WERI-Rb-1 (cell line): ENCODE data around the gene ZNF273.

Experiments used
- DNase-seq: peaks from one replicate; pipeline ENCODE4 v3.0.0-alpha.2; 2020
- H3K27ac ChIP-seq: fragments of 250-450 bp; sonication (Bioruptor Pico); 2 replicates; pipeline ENCODE4 v1.5.1; 2020; ENCODE audit warnings: mild to moderate bottlenecking, moderate library complexity
- H3K27me3 ChIP-seq: fragments of 250-450 bp; sonication (Bioruptor Pico); 2 replicates; pipeline ENCODE4 v1.5.1; 2021; ENCODE audit warnings: mild to moderate bottlenecking, low read depth, moderate library complexity; ENCODE audit not compliant: insufficient read depth, severe bottlenecking
- H3K36me3 ChIP-seq: fragments of 250-450 bp; sonication (Bioruptor Pico); 2 replicates; pipeline ENCODE4 v1.5.1; 2020; ENCODE audit warnings: mild to moderate bottlenecking, moderate library complexity
- H3K4me3 ChIP-seq: 2 replicates; pipeline ENCODE4 v1.5.1; 2011; ENCODE audit warnings: low read depth, mild to moderate bottlenecking, control low read depth, low read length
- H3K9me3 ChIP-seq: fragments of 250-450 bp; sonication (Bioruptor Pico); 2 replicates; pipeline ENCODE4 v1.5.1; 2021; ENCODE audit warnings: mild to moderate bottlenecking, moderate library complexity; ENCODE audit not compliant: severe bottlenecking
- TF ChIP-seq, protein P1 (sequence below): IDR thresholded peaks from 2 replicates; pipeline ENCODE4 v1.5.1; 2011; ENCODE audit warnings: low read depth, mild to moderate bottlenecking, control low read depth, inconsistent platforms, low read length

ZNF273 gene

DNA sequence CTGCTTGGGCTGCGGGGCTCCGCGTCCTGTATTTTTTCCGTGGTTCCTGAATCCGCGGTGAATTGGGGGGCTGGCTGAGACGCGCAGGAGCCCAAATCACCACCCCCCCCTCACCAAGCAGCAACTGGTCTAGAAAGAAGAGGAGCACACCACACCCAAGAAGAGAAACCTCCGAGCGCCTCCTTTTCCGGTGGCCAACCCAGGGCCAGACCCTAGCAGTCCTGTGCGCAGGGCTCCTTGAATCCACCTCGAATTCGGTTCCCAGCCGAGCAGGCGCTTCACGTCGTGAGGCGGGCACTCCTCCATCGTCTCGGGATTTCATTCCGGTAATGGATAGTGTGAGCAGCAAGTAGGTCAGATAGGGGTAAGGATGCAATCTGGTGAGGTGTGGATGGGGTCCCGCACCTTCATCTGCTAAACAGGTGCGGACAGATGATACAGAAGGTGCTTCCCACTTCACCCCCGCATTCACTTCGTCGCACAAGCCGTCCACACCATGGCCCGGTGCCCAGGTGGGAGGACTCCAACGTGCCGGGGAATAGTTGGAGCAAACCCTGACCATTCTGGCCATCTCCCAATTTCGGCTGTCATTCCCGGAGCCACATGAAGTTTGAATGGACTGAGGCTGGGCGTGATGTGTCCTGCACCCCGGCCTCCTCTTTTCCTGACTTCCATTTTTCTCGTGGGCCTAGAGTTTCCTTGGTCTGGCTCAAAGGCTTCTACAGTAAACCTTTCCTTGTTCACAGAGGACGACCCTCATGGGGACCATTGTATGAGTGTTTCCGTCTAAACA is 19.8 kb upstream of the ZNF273 start:
- TF ChIP-seq, protein P1, sequence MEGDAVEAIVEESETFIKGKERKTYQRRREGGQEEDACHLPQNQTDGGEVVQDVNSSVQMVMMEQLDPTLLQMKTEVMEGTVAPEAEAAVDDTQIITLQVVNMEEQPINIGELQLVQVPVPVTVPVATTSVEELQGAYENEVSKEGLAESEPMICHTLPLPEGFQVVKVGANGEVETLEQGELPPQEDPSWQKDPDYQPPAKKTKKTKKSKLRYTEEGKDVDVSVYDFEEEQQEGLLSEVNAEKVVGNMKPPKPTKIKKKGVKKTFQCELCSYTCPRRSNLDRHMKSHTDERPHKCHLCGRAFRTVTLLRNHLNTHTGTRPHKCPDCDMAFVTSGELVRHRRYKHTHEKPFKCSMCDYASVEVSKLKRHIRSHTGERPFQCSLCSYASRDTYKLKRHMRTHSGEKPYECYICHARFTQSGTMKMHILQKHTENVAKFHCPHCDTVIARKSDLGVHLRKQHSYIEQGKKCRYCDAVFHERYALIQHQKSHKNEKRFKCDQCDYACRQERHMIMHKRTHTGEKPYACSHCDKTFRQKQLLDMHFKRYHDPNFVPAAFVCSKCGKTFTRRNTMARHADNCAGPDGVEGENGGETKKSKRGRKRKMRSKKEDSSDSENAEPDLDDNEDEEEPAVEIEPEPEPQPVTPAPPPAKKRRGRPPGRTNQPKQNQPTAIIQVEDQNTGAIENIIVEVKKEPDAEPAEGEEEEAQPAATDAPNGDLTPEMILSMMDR: no peak
- Histone ChIP-seq H3K36me3 (no peaks in the 10 kb centered on the region), H3K9me3 (peaks cover 33% of the 10 kb centered on the region), H3K4me3 (no peak overlapping the region), H3K27ac (no peak overlapping the region), H3K27me3 (no peaks in the 10 kb centered on the region)
- DNase-seq: no peak

DNA sequence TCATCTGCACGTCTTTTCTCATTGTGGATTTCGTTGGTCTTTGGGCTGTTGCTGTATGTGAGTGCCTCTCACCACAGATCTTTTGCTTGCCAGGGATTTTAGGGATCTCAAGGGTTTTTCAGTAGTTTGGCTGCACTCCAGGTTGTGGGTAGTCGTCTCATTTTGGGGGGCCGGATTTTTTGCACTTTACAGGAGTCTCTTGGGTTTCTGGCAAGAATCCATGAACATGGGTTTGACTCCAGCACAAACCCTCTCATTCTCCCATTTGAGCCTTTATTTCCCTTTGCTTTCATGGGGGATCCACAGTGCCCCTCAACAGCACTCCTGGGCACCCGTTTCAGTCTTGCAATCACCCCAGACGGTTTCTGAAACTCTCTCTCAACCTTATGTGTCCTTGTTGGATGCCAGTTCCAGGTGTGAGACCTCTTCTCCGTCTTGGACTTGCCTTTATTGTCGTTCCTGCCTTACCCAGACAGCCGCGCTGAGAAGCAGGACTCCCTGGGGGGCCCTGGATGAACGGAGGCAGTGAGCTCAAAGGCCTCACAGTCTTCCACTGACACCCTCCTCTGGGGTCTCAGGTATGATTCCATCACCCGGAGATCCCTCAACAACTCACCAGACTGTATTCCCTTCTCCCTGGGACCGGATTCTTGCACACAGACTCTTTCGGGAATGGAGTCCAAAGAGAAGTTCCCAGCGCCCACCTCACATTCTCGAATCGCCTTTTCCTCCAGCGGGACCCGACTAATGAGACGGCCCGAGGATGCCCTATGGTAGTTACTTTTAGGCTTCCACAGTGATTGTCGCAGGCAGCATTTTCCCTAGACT is 18.8 kb upstream of the ZNF273 start:
- DNase-seq: no peak
- TF ChIP-seq, protein P1: no peak
- H3K36me3 ChIP-seq: no peaks in the 10 kb centered on the region
- peaks cover 33% of the 10 kb centered on the region for H3K9me3 ChIP-seq
- no peaks in the 10 kb centered on the region for H3K27me3 ChIP-seq
- no peak overlapping the region for H3K27ac ChIP-seq
- H3K4me3 ChIP-seq: no peak overlapping the region

DNA sequence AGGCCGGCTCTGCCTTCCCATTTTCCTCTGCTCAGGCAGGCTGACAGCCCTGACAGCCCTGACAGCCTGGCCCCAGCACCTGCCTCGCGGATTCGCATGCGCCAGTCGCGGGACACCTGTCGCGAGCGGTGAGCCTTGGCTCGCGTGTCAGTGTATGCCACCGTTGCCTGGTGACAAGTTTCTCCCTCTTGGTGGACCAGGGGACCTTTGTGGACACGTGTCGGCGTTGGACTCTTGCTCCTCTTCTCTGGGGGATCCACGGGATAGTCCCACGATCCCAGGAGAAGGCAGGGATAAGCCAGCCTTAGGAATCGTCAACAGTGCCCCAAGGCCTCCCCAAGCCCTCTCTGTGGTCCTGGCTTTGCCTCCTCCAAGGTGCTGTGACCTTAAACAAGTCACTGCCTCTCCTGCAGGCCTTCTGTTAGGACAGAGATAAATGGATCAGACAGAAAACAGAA is 18.1 kb upstream of the ZNF273 start:
- Histone ChIP-seq H3K36me3 (no peaks in the 10 kb centered on the region), H3K9me3 (peaks cover 27% of the 10 kb centered on the region), H3K27me3 (no peaks in the 10 kb centered on the region), H3K4me3 (no peak overlapping the region), H3K27ac (no peak overlapping the region)
- no peak for DNase-seq
- TF ChIP-seq, protein P1: no peak

DNA sequence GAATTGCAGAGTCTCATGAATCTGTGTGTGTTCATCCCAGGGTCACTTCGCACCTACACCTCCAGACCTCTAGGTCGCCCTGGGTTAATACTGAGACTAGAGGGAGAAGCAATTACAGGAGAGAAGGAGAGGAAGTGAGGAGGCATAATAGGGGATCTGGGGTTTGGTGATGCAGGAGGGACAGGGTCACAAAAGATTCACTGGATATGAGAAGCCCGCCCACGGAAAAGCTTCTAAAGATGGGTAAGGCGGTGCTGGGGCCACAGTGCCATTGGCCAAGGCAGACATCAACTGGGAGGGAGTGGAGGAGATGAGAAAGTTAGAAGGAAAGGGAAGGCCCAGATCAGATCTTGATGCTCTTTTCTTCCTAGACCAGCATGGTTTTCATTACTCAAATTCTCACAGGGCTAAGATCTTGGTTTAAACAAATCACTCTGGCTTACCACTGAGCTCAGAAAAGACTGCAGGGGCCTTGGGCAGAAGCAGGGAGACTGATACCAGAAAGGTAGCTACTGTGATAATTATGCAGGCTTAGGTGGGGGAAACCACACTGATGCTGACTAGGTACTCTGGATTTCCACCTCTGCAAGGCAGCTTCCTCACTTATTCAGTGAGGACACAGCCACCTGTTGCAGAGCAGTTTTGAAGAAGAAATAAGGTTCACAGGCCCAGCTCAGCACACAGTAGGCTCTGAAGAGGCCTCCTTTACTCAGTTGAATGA is 17.4 kb upstream of the ZNF273 start:
- TF ChIP-seq, protein P1: no peak
- DNase-seq: no peak
- Histone ChIP-seq H3K36me3 (no peaks in the 10 kb centered on the region), H3K9me3 (peaks cover 23% of the 10 kb centered on the region), H3K27ac (no peak overlapping the region), H3K4me3 (no peak overlapping the region), H3K27me3 (no peaks in the 10 kb centered on the region)

DNA sequence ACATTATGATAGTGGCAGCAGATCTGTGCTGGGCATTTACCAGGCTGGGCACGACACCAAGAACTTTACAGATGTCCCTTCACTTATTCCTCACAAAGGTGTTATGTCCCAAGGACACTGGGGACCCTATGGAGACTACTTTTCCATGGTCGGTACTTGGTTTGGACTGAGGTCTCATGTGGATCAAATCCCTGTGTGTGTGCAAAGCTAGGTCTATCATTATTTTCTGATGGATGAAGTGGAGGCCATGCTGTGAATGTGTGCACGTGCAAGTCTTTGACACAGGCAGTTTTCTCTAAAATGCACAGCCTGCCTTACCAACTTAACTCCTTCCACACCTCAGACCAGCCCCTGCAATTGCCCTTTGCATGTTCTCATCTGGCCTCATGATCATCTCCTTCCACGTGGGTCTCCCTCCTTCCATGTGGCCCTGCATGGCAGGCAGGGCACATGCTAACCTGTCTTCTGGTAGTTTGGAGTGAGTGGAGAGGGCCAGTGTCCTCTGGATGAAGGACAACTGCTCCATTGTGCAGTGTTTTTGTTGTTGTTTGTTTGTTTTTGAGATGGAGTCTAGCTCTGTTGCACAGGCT is 16.0 kb upstream of the ZNF273 start:
- TF ChIP-seq, protein P1: no peak
- H3K4me3 ChIP-seq: no peak overlapping the region
- H3K27ac ChIP-seq: no peak overlapping the region
- no peaks in the 10 kb centered on the region for H3K36me3 ChIP-seq
- peaks cover 13% of the 10 kb centered on the region for H3K9me3 ChIP-seq
- DNase-seq: no peak
- H3K27me3 ChIP-seq: no peaks in the 10 kb centered on the region
